Activated B cell treated with CpG ODN at 0.5 μM for 24 hours (primary cell): ENCODE data around the gene KCTD8. TPM values are rescaled to one million over a fixed set of nuclear protein-coding genes. Genes with fewer than 3 reads are reported as not detected.

Source experiments
- ATAC-seq: fragments of 200-7000 bp; cut with Tn5 transposase; one replicate; pipeline ENCODE4 v1.10.0; 2021; ENCODE audit warnings: low read depth, mild to moderate bottlenecking, moderate library complexity
- CTCF ChIA-PET: fragments of 350-600 bp; sonication (Branson Sonifier 250); formaldehyde crosslinking; loops from one replicate; lab custom pipeline; 2021; ENCODE audit warnings: antibody characterized with exemption; lab: Charles Lee
- POLR2A ChIA-PET: fragments of 350-600 bp; sonication (Branson Sonifier 250); formaldehyde crosslinking; loops from one replicate; lab custom pipeline; 2021; ENCODE audit warnings: antibody characterized with exemption; lab: Charles Lee
- DNase-seq: peaks from one replicate; pipeline ENCODE4 v3.0.0; 2022
- H3K27ac Mint-ChIP-seq: one replicate; pipeline ENCODE4 v1.8.0; 2020; ENCODE audit warnings: mixed read lengths
- H3K27me3 Mint-ChIP-seq: one replicate; pipeline ENCODE4 v1.8.0; 2021; ENCODE audit warnings: mixed read lengths
- H3K36me3 Mint-ChIP-seq: one replicate; pipeline ENCODE4 v1.8.0; 2021; ENCODE audit warnings: low read depth, mixed read lengths
- H3K4me1 Mint-ChIP-seq: one replicate; pipeline ENCODE4 v1.8.0; 2021; ENCODE audit warnings: mixed read lengths
- H3K4me3 Mint-ChIP-seq: one replicate; pipeline ENCODE4 v1.8.0; 2020; ENCODE audit warnings: mild to moderate bottlenecking, mixed read lengths
- H3K9me3 Mint-ChIP-seq: one replicate; pipeline ENCODE4 v1.8.0; 2020; ENCODE audit warnings: mixed read lengths
- intact Hi-C: fragments of 100-400 bp; cut with micrococcal nuclease; formaldehyde crosslinking; loops from one replicate; pipeline ENCODE4 v1.15.1; 2024
- total RNA-seq: library from RNA; stranded (reverse); gene quantifications from 2 replicates; pipeline ENCODE4 v1.2.3, GENCODE V29; 2022
- TF ChIP-seq, protein P1 (sequence below): fragments of 200-600 bp; IDR thresholded peaks from one replicate; pipeline ENCODE4 v1.8.0; 2022; ENCODE audit warnings: antibody characterized with exemption, mild to moderate bottlenecking

KCTD8 gene
- total RNA-seq, 1 donor from 2014 or later = not detected

DNA sequence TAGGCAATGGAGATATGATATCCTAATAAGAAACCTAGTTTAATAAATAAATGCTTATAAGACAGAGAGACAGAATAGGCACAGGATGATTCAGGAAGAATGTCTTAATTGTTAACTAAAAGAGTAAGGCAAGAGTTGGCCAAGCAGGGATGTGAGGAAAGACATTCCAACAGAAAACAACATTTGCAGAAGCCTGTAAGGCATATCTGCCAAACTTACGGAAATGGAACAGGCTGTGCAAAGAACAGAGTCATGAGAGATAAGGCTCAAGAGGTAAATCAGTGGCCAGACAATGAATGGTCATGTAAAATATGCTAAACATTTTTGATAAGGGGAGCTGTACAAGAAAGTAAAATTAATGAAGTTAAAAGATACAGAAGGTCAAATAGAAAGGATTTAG lies 134.9 kb downstream of the KCTD8 start:
- TF ChIP-seq, protein P1, sequence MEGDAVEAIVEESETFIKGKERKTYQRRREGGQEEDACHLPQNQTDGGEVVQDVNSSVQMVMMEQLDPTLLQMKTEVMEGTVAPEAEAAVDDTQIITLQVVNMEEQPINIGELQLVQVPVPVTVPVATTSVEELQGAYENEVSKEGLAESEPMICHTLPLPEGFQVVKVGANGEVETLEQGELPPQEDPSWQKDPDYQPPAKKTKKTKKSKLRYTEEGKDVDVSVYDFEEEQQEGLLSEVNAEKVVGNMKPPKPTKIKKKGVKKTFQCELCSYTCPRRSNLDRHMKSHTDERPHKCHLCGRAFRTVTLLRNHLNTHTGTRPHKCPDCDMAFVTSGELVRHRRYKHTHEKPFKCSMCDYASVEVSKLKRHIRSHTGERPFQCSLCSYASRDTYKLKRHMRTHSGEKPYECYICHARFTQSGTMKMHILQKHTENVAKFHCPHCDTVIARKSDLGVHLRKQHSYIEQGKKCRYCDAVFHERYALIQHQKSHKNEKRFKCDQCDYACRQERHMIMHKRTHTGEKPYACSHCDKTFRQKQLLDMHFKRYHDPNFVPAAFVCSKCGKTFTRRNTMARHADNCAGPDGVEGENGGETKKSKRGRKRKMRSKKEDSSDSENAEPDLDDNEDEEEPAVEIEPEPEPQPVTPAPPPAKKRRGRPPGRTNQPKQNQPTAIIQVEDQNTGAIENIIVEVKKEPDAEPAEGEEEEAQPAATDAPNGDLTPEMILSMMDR = no peak
- H3K4me1 Mint-ChIP-seq = no peaks in the 10 kb centered on the region
- intact Hi-C loops = no loop called here
- no peak overlapping the region for H3K4me3 Mint-ChIP-seq
- H3K27ac Mint-ChIP-seq = no peak overlapping the region
- ChIA-PET POLR2A (no interaction called here), CTCF (no interaction called here)
- no peaks in the 10 kb centered on the region for H3K36me3 Mint-ChIP-seq
- no peaks in the 10 kb centered on the region for H3K27me3 Mint-ChIP-seq
- no peak for DNase-seq
- H3K9me3 Mint-ChIP-seq = no peaks in the 10 kb centered on the region
- ATAC-seq = no peak

DNA sequence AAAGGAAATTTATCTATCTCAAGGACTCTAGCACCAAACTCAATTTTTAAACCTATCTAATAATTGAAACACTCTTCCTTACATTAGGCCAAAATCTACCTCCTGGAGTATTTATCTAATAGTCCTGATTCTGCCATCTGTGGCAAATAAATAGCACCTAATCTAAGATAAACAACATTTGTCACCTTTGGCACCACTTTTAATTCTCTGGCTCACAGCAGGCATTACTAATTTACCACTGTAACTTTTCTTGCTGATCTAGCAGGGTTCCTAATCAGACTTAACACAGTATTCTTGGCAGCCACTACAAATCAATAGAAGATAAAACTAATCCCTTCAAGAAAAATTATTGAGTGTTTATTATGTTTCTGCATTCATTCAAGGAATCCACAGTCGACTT lies 161.1 kb downstream of the KCTD8 start:
- H3K9me3 Mint-ChIP-seq = peaks cover 6% of the 10 kb centered on the region
- ChIA-PET CTCF (no interaction called here), POLR2A (no interaction called here)
- ATAC-seq = no peak
- H3K4me3 Mint-ChIP-seq = no peak overlapping the region
- no peaks in the 10 kb centered on the region for H3K36me3 Mint-ChIP-seq
- no peak overlapping the region for H3K27ac Mint-ChIP-seq
- intact Hi-C loops = no loop called here
- H3K4me1 Mint-ChIP-seq = no peaks in the 10 kb centered on the region
- TF ChIP-seq, protein P1 = no peak
- DNase-seq = no peak
- H3K27me3 Mint-ChIP-seq = no peaks in the 10 kb centered on the region

DNA sequence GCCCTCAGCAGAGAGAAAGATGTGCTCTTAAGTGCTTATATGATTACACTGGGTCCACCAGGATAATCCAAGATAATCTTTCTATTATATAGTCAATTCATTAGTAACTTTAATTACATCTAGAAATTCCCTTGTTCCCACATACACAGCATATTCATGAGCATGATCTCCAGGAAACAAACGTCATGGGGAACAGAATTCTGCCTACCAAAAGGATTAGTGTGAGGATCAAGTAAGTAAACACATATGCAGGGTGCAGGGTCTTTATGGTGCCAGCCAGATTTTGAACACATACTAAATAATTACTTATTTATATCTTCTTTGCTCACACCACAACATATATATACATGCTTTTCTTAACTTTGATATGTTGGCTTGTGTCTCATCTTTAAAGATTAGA lies 169.1 kb downstream of the KCTD8 start:
- POLR2A ChIA-PET = no interaction called here
- CTCF ChIA-PET = no interaction called here
- Mint-ChIP-seq H3K9me3 (peaks cover 8% of the 10 kb centered on the region), H3K4me3 (no peak overlapping the region), H3K27ac (no peak overlapping the region), H3K36me3 (no peaks in the 10 kb centered on the region), H3K4me1 (no peaks in the 10 kb centered on the region), H3K27me3 (no peaks in the 10 kb centered on the region)
- DNase-seq (no peak), ATAC-seq (no peak)
- TF ChIP-seq, protein P1 = no peak
- intact Hi-C loops = no loop called here

DNA sequence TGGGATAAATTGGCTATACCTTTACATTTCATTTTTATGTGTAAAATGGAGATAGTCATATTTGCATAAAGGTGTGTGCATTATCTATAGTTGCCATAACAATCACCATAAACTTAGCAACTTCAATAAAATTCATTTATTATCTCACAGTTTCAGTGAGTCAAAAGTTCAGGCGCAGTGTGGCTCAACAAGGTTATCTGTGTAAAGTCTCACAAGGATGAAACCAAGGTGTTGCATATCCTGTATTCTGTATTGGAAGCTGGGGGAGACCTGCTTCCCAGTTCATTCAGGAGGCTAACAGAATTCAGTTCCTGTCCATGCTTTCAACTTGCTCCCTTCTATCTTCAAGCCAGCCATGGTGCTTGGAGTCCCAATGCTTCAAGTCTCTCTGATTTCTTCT lies 169.5 kb downstream of the KCTD8 start:
- ChIA-PET CTCF (no interaction called here), POLR2A (no interaction called here)
- TF ChIP-seq, protein P1 = no peak
- Mint-ChIP-seq H3K4me3 (no peak overlapping the region), H3K27ac (no peak overlapping the region), H3K4me1 (no peaks in the 10 kb centered on the region), H3K36me3 (no peaks in the 10 kb centered on the region), H3K27me3 (no peaks in the 10 kb centered on the region), H3K9me3 (peaks cover 8% of the 10 kb centered on the region)
- DNase-seq (no peak), ATAC-seq (no peak)
- intact Hi-C loops = no loop called here

DNA sequence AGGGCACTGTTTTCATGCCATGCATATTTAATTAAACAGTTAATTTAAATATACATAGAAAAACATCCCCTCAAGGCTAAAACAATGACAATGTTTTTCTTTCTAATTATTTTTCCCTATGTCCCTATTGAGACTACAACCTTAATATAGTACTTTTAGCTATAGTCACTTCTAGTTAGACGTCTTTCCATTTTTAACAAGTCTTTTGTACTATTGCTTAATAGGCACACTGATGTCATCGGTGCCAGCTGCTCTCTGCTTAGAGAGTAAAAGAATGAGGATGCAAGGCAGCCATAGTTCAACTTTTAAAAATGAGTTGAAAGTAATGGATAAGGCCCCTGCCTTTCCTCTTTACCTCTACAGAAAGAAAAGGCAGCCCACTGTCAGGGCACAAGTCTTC lies 191.1 kb downstream of the KCTD8 start:
- no peaks in the 10 kb centered on the region for H3K36me3 Mint-ChIP-seq

More for the DNA sequence above, 191.1 kb downstream of the KCTD8 start:
- no peak overlapping the region for H3K27ac Mint-ChIP-seq
- DNase-seq (no peak), ATAC-seq (no peak)
- H3K9me3 Mint-ChIP-seq = no peaks in the 10 kb centered on the region
- H3K27me3 Mint-ChIP-seq = no peaks in the 10 kb centered on the region
- POLR2A ChIA-PET = no interaction called here
- no peaks in the 10 kb centered on the region for H3K4me1 Mint-ChIP-seq
- CTCF ChIA-PET = no interaction called here
- intact Hi-C loops = no loop called here
- TF ChIP-seq, protein P1 = no peak
- H3K4me3 Mint-ChIP-seq = no peak overlapping the region
